ENCODE measurements around the gene CD3G.

CD3G gene

GRCh38 chr11:118340449-118340848 lies 3.7 kb upstream of the CD3G start:
- H2AFZ ChIP-seq (ENCODE audit: low read depth, low read length): no peak overlapping the region
- peaks cover 9% of the 10 kb centered on the region for H3K27me3 ChIP-seq (ENCODE audit: insufficient read depth, low read length)
- H3K4me1 ChIP-seq (ENCODE audit: insufficient read depth, low read length): no peaks in the 10 kb centered on the region
- H3K9me3 ChIP-seq (ENCODE audit: low read length): no peaks in the 10 kb centered on the region
- no peaks in the 10 kb centered on the region for H3K36me3 ChIP-seq (ENCODE audit: insufficient read depth, low read length)
- H3K4me3 ChIP-seq (ENCODE audit: low read length): no peak overlapping the region

- Histone ChIP-seq H3K36me3 (ENCODE audit: insufficient read depth, low read length) (no peaks in the 10 kb centered on the region), H2AFZ (ENCODE audit: low read depth, low read length) (no peak overlapping the region), H3K27me3 (ENCODE audit: insufficient read depth, low read length) (peaks cover 9% of the 10 kb centered on the region), H3K4me3 (ENCODE audit: low read length) (no peak overlapping the region), H3K4me1 (ENCODE audit: insufficient read depth, low read length) (no peaks in the 10 kb centered on the region), H3K9me3 (ENCODE audit: low read length) (no peaks in the 10 kb centered on the region)
These were observed 2.9 kb upstream of the CD3G start for GRCh38 chr11:118341261-118341660.

- H3K4me3 ChIP-seq (ENCODE audit: low read length): no peak overlapping the region
- H3K9me3 ChIP-seq (ENCODE audit: low read length): no peaks in the 10 kb centered on the region
- no peaks in the 10 kb centered on the region for H3K36me3 ChIP-seq (ENCODE audit: insufficient read depth, low read length)
- peaks cover 9% of the 10 kb centered on the region for H3K27me3 ChIP-seq (ENCODE audit: insufficient read depth, low read length)
- no peaks in the 10 kb centered on the region for H3K4me1 ChIP-seq (ENCODE audit: insufficient read depth, low read length)
- no peak overlapping the region for H2AFZ ChIP-seq (ENCODE audit: low read depth, low read length)
These were observed 2.2 kb upstream of the CD3G start for GRCh38 chr11:118341815-118342489.

- Histone ChIP-seq H3K36me3 (ENCODE audit: insufficient read depth, low read length) (no peaks in the 10 kb centered on the region), H3K9me3 (ENCODE audit: low read length) (no peaks in the 10 kb centered on the region), H3K4me3 (ENCODE audit: low read length) (no peak within 1 kb of the TSS), H3K27me3 (ENCODE audit: insufficient read depth, low read length) (peaks cover 9% of the 10 kb centered on the region), H2AFZ (ENCODE audit: low read depth, low read length) (no peak within 1 kb of the TSS), H3K4me1 (ENCODE audit: insufficient read depth, low read length) (no peaks in the 10 kb centered on the region)
These were observed 1.5 kb upstream of the CD3G start, which contains the start of gene CD3D for GRCh38 chr11:118342503-118343161. TSS of gene CD3D (minus strand) at chr11:118342705. CDS start at chr11:118342607, 98 bp downstream.

- Histone ChIP-seq H2AFZ (ENCODE audit: low read depth, low read length) (no peak overlapping the region), H3K27me3 (ENCODE audit: insufficient read depth, low read length) (peaks cover 9% of the 10 kb centered on the region), H3K9me3 (ENCODE audit: low read length) (no peaks in the 10 kb centered on the region), H3K4me1 (ENCODE audit: insufficient read depth, low read length) (no peaks in the 10 kb centered on the region), H3K36me3 (ENCODE audit: insufficient read depth, low read length) (no peaks in the 10 kb centered on the region), H3K4me3 (ENCODE audit: low read length) (no peak overlapping the region)
These were observed 896 bp upstream of the CD3G start for GRCh38 chr11:118343248-118343647.

- Histone ChIP-seq H3K4me3 (ENCODE audit: low read length) (no peak overlapping the region), H3K36me3 (ENCODE audit: insufficient read depth, low read length) (no peaks in the 10 kb centered on the region), H3K9me3 (ENCODE audit: low read length) (no peaks in the 10 kb centered on the region), H2AFZ (ENCODE audit: low read depth, low read length) (no peak overlapping the region), H3K4me1 (ENCODE audit: insufficient read depth, low read length) (no peaks in the 10 kb centered on the region), H3K27me3 (ENCODE audit: insufficient read depth, low read length) (peaks cover 19% of the 10 kb centered on the region)
These were observed 5.3 kb downstream of the CD3G start for GRCh38 chr11:118349475-118349874.

GRCh38 chr11:118353084-118353710 lies 9.1 kb downstream of the CD3G start:
- peaks cover 19% of the 10 kb centered on the region for H3K27me3 ChIP-seq (ENCODE audit: insufficient read depth, low read length)
- no peak overlapping the region for H2AFZ ChIP-seq (ENCODE audit: low read depth, low read length)
- no peaks in the 10 kb centered on the region for H3K36me3 ChIP-seq (ENCODE audit: insufficient read depth, low read length)
- H3K9me3 ChIP-seq (ENCODE audit: low read length): no peaks in the 10 kb centered on the region
- no peaks in the 10 kb centered on the region for H3K4me1 ChIP-seq (ENCODE audit: insufficient read depth, low read length)
- no peak overlapping the region for H3K4me3 ChIP-seq (ENCODE audit: low read length)

GRCh38 chr11:118358071-118358470 lies 13.9 kb downstream of the CD3G start:
- peaks cover 5% of the 10 kb centered on the region for H3K4me1 ChIP-seq (ENCODE audit: insufficient read depth, low read length)
- H3K36me3 ChIP-seq (ENCODE audit: insufficient read depth, low read length): no peaks in the 10 kb centered on the region
- H3K4me3 ChIP-seq (ENCODE audit: low read length): no peak overlapping the region
- no peak overlapping the region for H2AFZ ChIP-seq (ENCODE audit: low read depth, low read length)
- no peaks in the 10 kb centered on the region for H3K27me3 ChIP-seq (ENCODE audit: insufficient read depth, low read length)
- H3K9me3 ChIP-seq (ENCODE audit: low read length): no peaks in the 10 kb centered on the region

- no peaks in the 10 kb centered on the region for H3K36me3 ChIP-seq (ENCODE audit: insufficient read depth, low read length)
- H3K27me3 ChIP-seq (ENCODE audit: insufficient read depth, low read length): no peaks in the 10 kb centered on the region
- H3K9me3 ChIP-seq (ENCODE audit: low read length): no peaks in the 10 kb centered on the region
- H3K4me3 ChIP-seq (ENCODE audit: low read length): peak within 1 kb of the TSS; percentile 90
- peaks cover 5% of the 10 kb centered on the region for H3K4me1 ChIP-seq (ENCODE audit: insufficient read depth, low read length)
- peak within 1 kb of the TSS; percentile 70 for H2AFZ ChIP-seq (ENCODE audit: low read depth, low read length)
These were observed 15.3 kb downstream of the CD3G start, which contains the start of gene UBE4A for GRCh38 chr11:118359295-118359958. TSS of gene UBE4A (plus strand) at chr11:118359600. CDS start at chr11:118365081, 5,481 bp downstream.

GRCh38 chr11:118364956-118365615 lies 20.9 kb downstream of the CD3G start:
- Histone ChIP-seq H3K4me1 (ENCODE audit: insufficient read depth, low read length) (peaks cover 2% of the 10 kb centered on the region), H2AFZ (ENCODE audit: low read depth, low read length) (no peak overlapping the region), H3K36me3 (ENCODE audit: insufficient read depth, low read length) (peaks cover 34% of the 10 kb centered on the region), H3K27me3 (ENCODE audit: insufficient read depth, low read length) (no peaks in the 10 kb centered on the region), H3K4me3 (ENCODE audit: low read length) (no peak overlapping the region), H3K9me3 (ENCODE audit: low read length) (no peaks in the 10 kb centered on the region)

GRCh38 chr11:118366287-118366686 lies 22.1 kb downstream of the CD3G start:
- H2AFZ ChIP-seq (ENCODE audit: low read depth, low read length): no peak overlapping the region
- H3K4me1 ChIP-seq (ENCODE audit: insufficient read depth, low read length): no peaks in the 10 kb centered on the region
- peaks cover 43% of the 10 kb centered on the region for H3K36me3 ChIP-seq (ENCODE audit: insufficient read depth, low read length)
- no peaks in the 10 kb centered on the region for H3K27me3 ChIP-seq (ENCODE audit: insufficient read depth, low read length)
- no peaks in the 10 kb centered on the region for H3K9me3 ChIP-seq (ENCODE audit: low read length)
- H3K4me3 ChIP-seq (ENCODE audit: low read length): no peak overlapping the region

GRCh38 chr11:118370774-118371173 lies 26.6 kb downstream of the CD3G start:
- Histone ChIP-seq H3K27me3 (ENCODE audit: insufficient read depth, low read length) (no peaks in the 10 kb centered on the region), H2AFZ (ENCODE audit: low read depth, low read length) (no peak overlapping the region), H3K4me1 (ENCODE audit: insufficient read depth, low read length) (no peaks in the 10 kb centered on the region), H3K4me3 (ENCODE audit: low read length) (no peak overlapping the region), H3K9me3 (ENCODE audit: low read length) (no peaks in the 10 kb centered on the region), H3K36me3 (ENCODE audit: insufficient read depth, low read length) (peaks cover 72% of the 10 kb centered on the region)

All from neuron (in vitro differentiated cells).